MCF 10A (cell line): ENCODE measurements around the gene ZFHX3. TPM values are rescaled to one million over a fixed set of nuclear protein-coding genes. Genes with fewer than 3 reads are reported as not detected.

Experiments used
- BruUV-seq: library from RNA; stranded (reverse); fragments of 400-500 nt; replicated peaks from 2 replicates; lab custom pipeline; 2021; lab: Mats Ljungman, UMichigan
- CTCF ChIA-PET: fragments of 300-600 bp; sonication (Branson Sonifier 250); formaldehyde crosslinking; extraction: SDS; loops from one replicate; lab custom pipeline; 2021; ENCODE audit warnings: antibody characterized with exemption, inconsistent platforms; lab: Yijun Ruan, JAX
- POLR2A ChIA-PET: fragments of 300-600, 350-650 bp; sonication (Branson Sonifier 250); formaldehyde crosslinking; extraction: SDS; loops from one replicate; lab custom pipeline; 2020; ENCODE audit warnings: antibody characterized with exemption, inconsistent platforms; lab: Yijun Ruan, JAX
- DNase-seq: peaks from one replicate; pipeline ENCODE4 v3.0.0-alpha.2; 2018; ENCODE audit not compliant: unreplicated experiment
- H3K27ac Mint-ChIP-seq: one replicate; pipeline ENCODE4 v1.8.0; 2022; ENCODE audit warnings: mild to moderate bottlenecking, low read depth, mixed read lengths; ENCODE audit not compliant: unreplicated experiment
- H3K27me3 Mint-ChIP-seq: one replicate; pipeline ENCODE4 v1.8.0; 2022; ENCODE audit warnings: mixed read lengths; ENCODE audit not compliant: insufficient read depth, unreplicated experiment
- H3K36me3 Mint-ChIP-seq: one replicate; pipeline ENCODE4 v1.8.0; 2022; ENCODE audit warnings: mild to moderate bottlenecking, moderate library complexity, mixed read lengths; ENCODE audit not compliant: insufficient read depth, unreplicated experiment
- H3K4me1 Mint-ChIP-seq: one replicate; pipeline ENCODE4 v1.8.0; 2022; ENCODE audit warnings: mixed read lengths; ENCODE audit not compliant: insufficient read depth, unreplicated experiment
- H3K4me3 Mint-ChIP-seq: one replicate; pipeline ENCODE4 v1.8.0; 2022; ENCODE audit warnings: mild to moderate bottlenecking, moderate library complexity, mixed read lengths; ENCODE audit not compliant: unreplicated experiment
- H3K9me3 Mint-ChIP-seq: one replicate; pipeline ENCODE4 v1.8.0; 2022; ENCODE audit warnings: mixed read lengths; ENCODE audit not compliant: unreplicated experiment
- intact Hi-C: fragments of 100-400 bp; cut with micrococcal nuclease; formaldehyde crosslinking; loops from 2 replicates; pipeline ENCODE4 v1.14.1; 2022
- total RNA-seq: library from RNA; stranded (reverse); gene quantifications from 2 replicates; pipeline ENCODE4 v1.2.3, GENCODE V29; 2022
- TF ChIP-seq, protein P1 (sequence below): fragments of 200-600 bp; IDR thresholded peaks from one replicate; pipeline ENCODE4 v1.8.0; 2022; ENCODE audit warnings: antibody characterized with exemption, mild to moderate bottlenecking; ENCODE audit not compliant: unreplicated experiment

ZFHX3 gene
- total RNA-seq, 1 experiment from 2014 or later = 27.4 TPM

DNA sequence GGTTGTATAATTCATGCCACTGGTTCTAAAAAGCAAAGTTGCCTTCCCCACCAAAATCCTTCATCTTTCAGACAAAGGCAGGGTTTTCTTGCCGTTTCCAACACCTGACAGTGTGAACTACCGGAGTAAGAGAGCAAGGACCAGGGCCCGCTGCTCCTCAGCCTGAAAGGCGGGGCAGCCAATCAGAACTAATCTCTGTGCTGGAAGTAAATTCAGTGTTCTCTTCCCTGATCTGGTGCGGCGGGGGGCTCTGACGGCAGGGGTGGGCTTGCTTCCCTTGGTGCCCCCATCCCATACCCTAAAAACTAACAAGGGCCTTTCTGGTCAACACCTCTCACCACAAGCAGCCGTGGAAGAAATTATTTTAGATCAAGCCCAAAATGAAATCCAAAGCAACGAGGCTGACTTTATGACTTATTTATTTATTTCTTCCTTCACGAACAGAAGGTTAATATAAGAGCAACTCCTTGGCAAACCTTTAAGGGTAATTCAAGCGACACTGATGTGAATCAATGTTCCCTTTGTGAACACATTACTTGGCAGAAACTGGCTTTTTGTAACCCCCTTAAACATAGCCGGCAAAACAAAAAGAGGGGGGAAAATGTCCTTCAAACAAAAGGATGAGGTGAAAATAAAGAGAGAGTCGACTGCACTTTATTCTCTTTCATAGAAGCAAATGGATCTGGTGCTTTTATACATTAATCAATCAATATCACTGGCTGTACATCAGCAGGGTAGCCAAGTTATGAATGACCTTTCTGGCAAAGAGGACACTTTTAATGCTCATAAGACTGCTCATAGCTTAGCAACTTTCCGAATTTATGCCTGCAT lies 189.9 kb downstream of the ZFHX3 start:
- intact Hi-C loops = no loop called here
- H3K4me3 Mint-ChIP-seq = no peak overlapping the region
- no peaks in the 10 kb centered on the region for H3K27me3 Mint-ChIP-seq
- H3K4me1 Mint-ChIP-seq = no peaks in the 10 kb centered on the region
- DNase-seq = no peak
- H3K27ac Mint-ChIP-seq = no peak overlapping the region
- TF ChIP-seq, protein P1, sequence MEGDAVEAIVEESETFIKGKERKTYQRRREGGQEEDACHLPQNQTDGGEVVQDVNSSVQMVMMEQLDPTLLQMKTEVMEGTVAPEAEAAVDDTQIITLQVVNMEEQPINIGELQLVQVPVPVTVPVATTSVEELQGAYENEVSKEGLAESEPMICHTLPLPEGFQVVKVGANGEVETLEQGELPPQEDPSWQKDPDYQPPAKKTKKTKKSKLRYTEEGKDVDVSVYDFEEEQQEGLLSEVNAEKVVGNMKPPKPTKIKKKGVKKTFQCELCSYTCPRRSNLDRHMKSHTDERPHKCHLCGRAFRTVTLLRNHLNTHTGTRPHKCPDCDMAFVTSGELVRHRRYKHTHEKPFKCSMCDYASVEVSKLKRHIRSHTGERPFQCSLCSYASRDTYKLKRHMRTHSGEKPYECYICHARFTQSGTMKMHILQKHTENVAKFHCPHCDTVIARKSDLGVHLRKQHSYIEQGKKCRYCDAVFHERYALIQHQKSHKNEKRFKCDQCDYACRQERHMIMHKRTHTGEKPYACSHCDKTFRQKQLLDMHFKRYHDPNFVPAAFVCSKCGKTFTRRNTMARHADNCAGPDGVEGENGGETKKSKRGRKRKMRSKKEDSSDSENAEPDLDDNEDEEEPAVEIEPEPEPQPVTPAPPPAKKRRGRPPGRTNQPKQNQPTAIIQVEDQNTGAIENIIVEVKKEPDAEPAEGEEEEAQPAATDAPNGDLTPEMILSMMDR = no peak
- peaks cover 1% of the 10 kb centered on the region for H3K9me3 Mint-ChIP-seq
- ChIA-PET POLR2A (no interaction called here), CTCF (interaction anchor here (1.0 to 5.5 kb wide), 4 partner anchors 13 to 355 kb away, joined by 3 to 43 read pairs (median 4); no protein-coding TSS in a partner anchor)
- H3K36me3 Mint-ChIP-seq = no peaks in the 10 kb centered on the region
- BruUV-seq = no TSS peak

DNA sequence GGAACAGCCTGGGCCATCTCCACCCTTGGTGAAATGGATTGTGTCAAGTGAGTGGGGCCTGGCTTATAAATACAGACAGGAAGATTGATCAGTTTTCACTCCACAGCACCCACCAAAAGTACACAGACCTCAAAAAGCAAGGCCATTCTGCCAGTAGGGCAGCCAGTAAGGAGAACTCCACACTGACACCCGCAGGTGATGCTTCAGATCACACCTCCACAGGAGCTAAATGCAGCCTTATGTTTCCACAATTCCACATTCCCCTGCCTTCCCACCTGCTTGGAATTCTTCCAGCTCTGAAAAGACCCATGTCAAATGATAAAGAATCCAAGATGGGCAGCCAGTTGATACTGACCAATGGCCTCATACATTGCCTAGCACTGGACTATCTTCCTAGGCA lies 191.1 kb downstream of the ZFHX3 start:
- intact Hi-C loops = no loop called here
- no TSS peak for BruUV-seq
- ChIA-PET CTCF (interaction anchor here (0.6 to 5.5 kb wide), 9 partner anchors 14 to 419 kb away, joined by 3 to 43 read pairs (median 3); no protein-coding TSS in a partner anchor), POLR2A (no interaction called here)
- H3K27ac Mint-ChIP-seq = no peak overlapping the region
- no peaks in the 10 kb centered on the region for H3K36me3 Mint-ChIP-seq
- TF ChIP-seq, protein P1 = peak; percentile 24
- DNase-seq = peak; percentile 49
- H3K27me3 Mint-ChIP-seq = no peaks in the 10 kb centered on the region
- no peaks in the 10 kb centered on the region for H3K9me3 Mint-ChIP-seq
- H3K4me3 Mint-ChIP-seq = no peak overlapping the region
- H3K4me1 Mint-ChIP-seq = no peaks in the 10 kb centered on the region

DNA sequence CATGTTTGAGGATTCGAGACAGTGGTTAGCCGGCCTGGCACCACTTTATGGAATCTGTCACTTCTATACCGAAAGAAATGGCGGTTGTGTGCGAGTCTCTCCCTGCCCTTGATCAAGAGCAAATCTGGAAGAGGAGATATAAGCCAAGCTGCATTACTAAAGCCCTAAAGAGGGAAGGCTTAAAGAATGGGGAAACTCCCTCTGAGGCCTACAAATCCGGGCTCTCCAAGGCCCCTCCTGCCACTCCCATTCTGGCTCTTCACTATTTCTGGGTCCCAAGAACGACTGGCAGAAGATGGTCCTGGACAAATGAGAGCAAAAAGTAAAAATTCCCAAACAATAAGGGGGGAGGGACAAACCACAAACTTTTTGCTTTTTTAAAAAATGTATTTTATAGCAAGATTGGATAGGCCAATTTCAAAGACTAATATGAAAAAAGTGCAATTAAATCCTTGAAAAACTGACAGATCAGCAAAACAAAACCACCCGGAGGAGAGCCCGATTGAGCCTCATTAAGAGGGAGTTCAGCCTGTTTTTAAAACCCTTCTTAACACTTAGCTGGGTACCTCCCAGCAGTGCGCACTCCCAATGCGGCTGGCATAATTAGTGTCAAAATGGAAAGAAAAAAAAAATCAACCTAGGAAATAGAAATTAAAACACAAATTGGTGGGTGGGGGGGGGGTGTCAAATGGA lies 193.5 kb downstream of the ZFHX3 start:
- TF ChIP-seq, protein P1 = no peak

More for the DNA sequence above, 193.5 kb downstream of the ZFHX3 start:
- no peak for DNase-seq
- Mint-ChIP-seq H3K27ac (no peak overlapping the region), H3K27me3 (no peaks in the 10 kb centered on the region), H3K4me1 (peaks cover 5% of the 10 kb centered on the region), H3K4me3 (no peak overlapping the region), H3K9me3 (no peaks in the 10 kb centered on the region), H3K36me3 (no peaks in the 10 kb centered on the region)
- ChIA-PET CTCF (interaction anchor here (0.6 to 2.6 kb wide), 6 partner anchors 14 to 353 kb away, joined by 3 to 16 read pairs (median 3); no protein-coding TSS in a partner anchor), POLR2A (interaction anchor here (0.6 kb wide), 2 partner anchors 115 to 270 kb away, joined by 3 read pairs; no protein-coding TSS in a partner anchor)
- BruUV-seq = no TSS peak
- intact Hi-C loops = no loop called here
